Activated T-helper 1 cell treated with anti-CD3 and anti-CD28 coated beads, Interleukin-12 subunit alpha, Interleukin-12 subunit beta, Interleukin-2, Interleukin-4 antibody, amounts not matched to agents 30 ng/mL and 10 ng/mL and 1 ng/mL, durations not matched to agents 14 hours and 24 hours and 36 hours (primary cell): ENCODE results near the gene NDUFB8. TPM values are rescaled to one million over a fixed set of nuclear protein-coding genes. Genes with fewer than 3 reads are reported as not detected.

Experiments
- DNase-seq: peaks from one replicate; pipeline ENCODE4 v3.0.0; 2021; ENCODE audit warnings: low spot score
- H3K27ac Mint-ChIP-seq: one replicate; pipeline ENCODE4 v1.8.0; 2021; ENCODE audit warnings: mild to moderate bottlenecking, mixed read lengths
- H3K27me3 Mint-ChIP-seq: one replicate; pipeline ENCODE4 v1.8.0; 2022; ENCODE audit warnings: mild to moderate bottlenecking, moderate library complexity, mixed read lengths; ENCODE audit not compliant: insufficient read depth
- H3K36me3 Mint-ChIP-seq: one replicate; pipeline ENCODE4 v1.8.0; 2021; ENCODE audit warnings: low read depth, mixed read lengths
- H3K4me1 Mint-ChIP-seq: one replicate; pipeline ENCODE4 v1.8.0; 2021; ENCODE audit warnings: low read depth, mixed read lengths
- H3K4me3 Mint-ChIP-seq: one replicate; pipeline ENCODE4 v1.8.0; 2021; ENCODE audit warnings: mild to moderate bottlenecking, moderate library complexity, mixed read lengths
- H3K9me3 Mint-ChIP-seq: one replicate; pipeline ENCODE4 v1.8.0; 2021; ENCODE audit warnings: mixed read lengths
- intact Hi-C: fragments of 100-400 bp; cut with micrococcal nuclease; formaldehyde crosslinking; loops from one replicate; pipeline ENCODE4 v1.15.1; 2024
- total RNA-seq: library from RNA; stranded (reverse); gene quantifications from 2 replicates; pipeline ENCODE4 v1.2.3, GENCODE V29; 2022

Gene NDUFB8
- total RNA-seq, 1 donor from 2014 or later = 292 TPM

DNA sequence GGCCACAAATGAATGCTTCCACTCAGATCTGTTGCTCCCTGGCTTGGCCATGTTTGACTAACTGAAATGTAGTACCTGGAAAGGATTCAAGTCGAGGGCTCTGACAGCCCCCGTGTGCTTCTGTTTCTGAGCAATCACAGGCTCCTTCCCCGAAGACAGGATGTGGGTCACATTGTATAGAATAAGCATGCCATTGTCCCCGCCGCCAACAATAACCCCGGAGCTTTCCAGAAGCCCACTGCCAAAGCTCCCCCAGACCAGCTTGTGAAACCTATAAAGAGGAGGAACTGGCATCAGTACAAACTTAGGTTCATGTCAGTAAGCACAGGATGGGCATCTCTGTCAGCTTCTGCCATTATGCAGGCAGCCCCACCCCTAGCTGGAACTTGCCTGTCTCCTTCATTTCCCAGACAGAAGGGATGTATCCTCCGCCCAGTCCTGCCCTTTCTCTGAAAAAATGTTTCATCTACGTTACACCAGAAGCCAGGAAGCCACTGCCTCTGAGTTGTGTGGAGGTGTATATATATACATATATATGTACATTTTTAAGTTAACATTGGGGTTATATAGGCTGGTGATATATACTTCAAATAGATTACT is 20.3 kb downstream of the NDUFB8 start:
- Mint-ChIP-seq H3K4me1 (peaks cover 85% of the 10 kb centered on the region), H3K4me3 (peak overlapping the region; percentile 77), H3K36me3 (peaks cover 34% of the 10 kb centered on the region), H3K9me3 (no peaks in the 10 kb centered on the region), H3K27ac (peak overlapping the region; percentile 88), H3K27me3 (no peaks in the 10 kb centered on the region)
- intact Hi-C loops = loop anchor here (5.0 kb wide), 3 partner anchors 242 to 662 kb away; partner anchors contain the start of genes CWF19L1 and ERLIN1
- peak; percentile 69 for DNase-seq

GRCh38 chr10:100508691-100509150 is 20.9 kb downstream of the NDUFB8 start:
- H3K27ac Mint-ChIP-seq = peak overlapping the region; percentile 88
- intact Hi-C loops = loop anchor here (1.0 to 5.0 kb wide), 11 partner anchors 10 to 661 kb away; partner anchors contain the start of genes CWF19L1, ERLIN1 and SCD
- peak overlapping the region; percentile 77 for H3K4me3 Mint-ChIP-seq
- H3K27me3 Mint-ChIP-seq = no peaks in the 10 kb centered on the region
- DNase-seq = peak; percentile 50
- no peaks in the 10 kb centered on the region for H3K9me3 Mint-ChIP-seq
- H3K4me1 Mint-ChIP-seq = peaks cover 92% of the 10 kb centered on the region
- peaks cover 33% of the 10 kb centered on the region for H3K36me3 Mint-ChIP-seq

GRCh38 chr10:100508266-100508665 is 21.4 kb downstream of the NDUFB8 start:
- Mint-ChIP-seq H3K36me3 (peaks cover 34% of the 10 kb centered on the region), H3K4me3 (peak overlapping the region; percentile 77), H3K4me1 (peaks cover 93% of the 10 kb centered on the region), H3K27me3 (no peaks in the 10 kb centered on the region), H3K27ac (peak overlapping the region; percentile 88), H3K9me3 (no peaks in the 10 kb centered on the region)
- intact Hi-C loops = loop anchor here (1.0 to 5.0 kb wide), 11 partner anchors 10 to 661 kb away; partner anchors contain the start of genes CWF19L1, ERLIN1 and SCD
- DNase-seq = no peak

- intact Hi-C loops = loop anchor here (5.0 kb wide), 3 partner anchors 240 to 660 kb away; partner anchors contain the start of genes CWF19L1 and ERLIN1
- Mint-ChIP-seq H3K27me3 (no peaks in the 10 kb centered on the region), H3K4me1 (peaks cover 94% of the 10 kb centered on the region), H3K36me3 (peaks cover 39% of the 10 kb centered on the region), H3K4me3 (peak overlapping the region; percentile 77), H3K27ac (peak overlapping the region; percentile 88), H3K9me3 (no peaks in the 10 kb centered on the region)
- DNase-seq = no peak
Observed at GRCh38 chr10:100507357-100507732, 22.3 kb downstream of the NDUFB8 start.

DNA sequence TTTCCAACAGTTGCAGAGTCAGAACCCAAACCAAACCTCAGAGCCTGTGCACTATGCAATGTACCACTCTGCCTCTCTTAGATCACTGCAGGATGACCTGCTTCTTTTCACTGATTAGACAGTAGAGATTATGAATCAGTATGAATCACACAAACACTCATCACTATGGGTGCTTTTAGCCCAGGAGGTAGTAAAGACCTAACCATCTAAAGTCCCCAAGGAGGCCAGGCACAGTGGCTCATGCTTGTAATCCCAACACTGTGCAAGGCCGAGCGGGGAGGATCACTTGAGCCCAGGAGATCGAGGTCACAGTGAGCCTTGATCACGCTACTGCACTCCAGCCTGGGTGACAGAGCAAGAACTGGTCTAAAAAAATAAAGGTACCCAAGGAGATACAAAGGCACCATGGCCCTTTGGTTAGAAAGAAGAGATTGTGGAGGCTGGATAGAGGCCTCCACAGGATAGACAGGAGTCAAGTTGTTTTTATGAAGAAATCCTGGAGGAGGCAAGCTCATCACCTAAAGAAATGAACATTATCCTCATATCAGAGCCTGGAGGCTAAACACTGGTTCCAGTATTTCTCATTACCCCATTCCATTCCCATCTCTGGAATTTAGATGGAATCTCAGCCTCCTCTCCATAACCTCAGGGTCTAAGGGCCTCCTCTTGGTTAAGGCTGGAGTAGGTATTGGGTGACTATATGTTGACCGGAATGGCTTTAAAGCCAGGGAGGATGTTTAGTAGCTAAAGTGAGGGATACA is 22.9 kb downstream of the NDUFB8 start:
- Mint-ChIP-seq H3K27me3 (no peaks in the 10 kb centered on the region), H3K27ac (peak overlapping the region; percentile 88), H3K36me3 (peaks cover 38% of the 10 kb centered on the region), H3K4me1 (peaks cover 93% of the 10 kb centered on the region), H3K9me3 (no peaks in the 10 kb centered on the region), H3K4me3 (peak overlapping the region; percentile 77)
- intact Hi-C loops = loop anchor here (5.0 kb wide), 3 partner anchors 239 to 659 kb away; partner anchors contain the start of genes CWF19L1 and ERLIN1
- peak; percentile 16 for DNase-seq

- DNase-seq = no peak
- intact Hi-C loops = loop anchor here (5.0 kb wide), 3 partner anchors 238 to 658 kb away; partner anchors contain the start of genes CWF19L1 and ERLIN1
- no peaks in the 10 kb centered on the region for H3K27me3 Mint-ChIP-seq
- H3K36me3 Mint-ChIP-seq = peaks cover 45% of the 10 kb centered on the region
- H3K4me1 Mint-ChIP-seq = peaks cover 86% of the 10 kb centered on the region
- H3K27ac Mint-ChIP-seq = peak overlapping the region; percentile 88
- H3K4me3 Mint-ChIP-seq = peak overlapping the region; percentile 77
- no peaks in the 10 kb centered on the region for H3K9me3 Mint-ChIP-seq
Observed at GRCh38 chr10:100505164-100505563, 24.5 kb downstream of the NDUFB8 start.

DNA sequence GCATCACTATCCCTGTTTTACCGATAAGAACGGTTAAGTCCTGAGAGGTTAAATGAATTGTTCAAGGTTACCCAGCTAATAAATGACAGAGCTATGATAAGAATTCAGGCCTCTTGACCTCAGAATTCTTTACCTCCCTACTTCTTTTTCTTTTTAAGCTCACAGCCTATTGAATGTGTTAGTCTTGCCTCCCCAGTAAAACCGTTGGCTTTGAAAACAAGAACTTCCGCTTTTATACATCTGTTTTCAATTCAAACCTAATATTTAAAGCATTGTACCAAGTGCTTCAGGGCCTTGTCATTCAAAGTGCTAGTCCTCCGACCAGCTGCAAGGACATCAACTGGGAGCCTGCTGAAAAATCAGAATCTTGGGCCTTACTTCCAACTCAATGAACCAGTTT is 25.6 kb downstream of the NDUFB8 start:
- no peaks in the 10 kb centered on the region for H3K9me3 Mint-ChIP-seq
- H3K27ac Mint-ChIP-seq = no peak overlapping the region
- no peak for DNase-seq
- no peaks in the 10 kb centered on the region for H3K27me3 Mint-ChIP-seq
- H3K36me3 Mint-ChIP-seq = peaks cover 53% of the 10 kb centered on the region
- H3K4me3 Mint-ChIP-seq = no peak overlapping the region
- H3K4me1 Mint-ChIP-seq = peaks cover 86% of the 10 kb centered on the region
- intact Hi-C loops = no loop called here

GRCh38 chr10:100502926-100503494 is 26.7 kb downstream of the NDUFB8 start:
- intact Hi-C loops = no loop called here
- Mint-ChIP-seq H3K27me3 (no peaks in the 10 kb centered on the region), H3K27ac (peak overlapping the region; percentile 54), H3K4me3 (no peak overlapping the region), H3K9me3 (no peaks in the 10 kb centered on the region), H3K4me1 (peaks cover 86% of the 10 kb centered on the region), H3K36me3 (peaks cover 60% of the 10 kb centered on the region)
- no peak for DNase-seq

- H3K27ac Mint-ChIP-seq = peak overlapping the region; percentile 21
- peaks cover 84% of the 10 kb centered on the region for H3K4me1 Mint-ChIP-seq
- intact Hi-C loops = no loop called here
- no peak for DNase-seq
- no peaks in the 10 kb centered on the region for H3K27me3 Mint-ChIP-seq
- no peak overlapping the region for H3K4me3 Mint-ChIP-seq
- no peaks in the 10 kb centered on the region for H3K9me3 Mint-ChIP-seq
- H3K36me3 Mint-ChIP-seq = peaks cover 65% of the 10 kb centered on the region
Observed at GRCh38 chr10:100501423-100501822, 28.2 kb downstream of the NDUFB8 start.

DNA sequence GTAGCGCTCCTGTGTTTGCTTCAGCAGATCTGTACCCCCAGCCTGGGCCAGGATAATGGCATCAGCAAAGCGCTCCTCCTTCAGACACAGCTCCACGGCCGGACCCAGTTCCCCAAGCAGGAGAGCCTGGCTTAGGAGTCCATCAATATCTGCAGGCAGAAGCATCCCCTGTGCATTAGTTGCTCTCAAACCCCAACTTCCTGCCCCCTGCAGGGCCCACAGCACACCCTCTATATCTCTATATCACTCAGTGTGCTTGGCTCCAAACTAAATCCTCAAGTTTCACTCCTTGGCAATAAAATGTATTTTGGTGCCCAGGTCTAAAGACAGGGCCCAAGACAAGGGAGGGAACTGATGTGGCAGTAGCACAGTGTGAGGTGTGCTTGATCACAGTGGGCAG is 31.6 kb downstream of the NDUFB8 start:
- intact Hi-C loops = loop anchor here (1.0 kb wide), 1 partner anchor 10 kb away; no protein-coding TSS in a partner anchor
- no peak for DNase-seq
- Mint-ChIP-seq H3K27me3 (no peaks in the 10 kb centered on the region), H3K27ac (peak overlapping the region; percentile 64), H3K9me3 (no peaks in the 10 kb centered on the region), H3K4me1 (peaks cover 85% of the 10 kb centered on the region), H3K4me3 (peak overlapping the region; percentile 19), H3K36me3 (peaks cover 70% of the 10 kb centered on the region)

GRCh38 chr10:100496567-100496966 is 33.1 kb downstream of the NDUFB8 start:
- intact Hi-C loops = no loop called here
- Mint-ChIP-seq H3K27ac (peak overlapping the region; percentile 49), H3K36me3 (peaks cover 61% of the 10 kb centered on the region), H3K27me3 (no peaks in the 10 kb centered on the region), H3K4me1 (peaks cover 72% of the 10 kb centered on the region), H3K4me3 (no peak overlapping the region), H3K9me3 (no peaks in the 10 kb centered on the region)
- DNase-seq = no peak

DNA sequence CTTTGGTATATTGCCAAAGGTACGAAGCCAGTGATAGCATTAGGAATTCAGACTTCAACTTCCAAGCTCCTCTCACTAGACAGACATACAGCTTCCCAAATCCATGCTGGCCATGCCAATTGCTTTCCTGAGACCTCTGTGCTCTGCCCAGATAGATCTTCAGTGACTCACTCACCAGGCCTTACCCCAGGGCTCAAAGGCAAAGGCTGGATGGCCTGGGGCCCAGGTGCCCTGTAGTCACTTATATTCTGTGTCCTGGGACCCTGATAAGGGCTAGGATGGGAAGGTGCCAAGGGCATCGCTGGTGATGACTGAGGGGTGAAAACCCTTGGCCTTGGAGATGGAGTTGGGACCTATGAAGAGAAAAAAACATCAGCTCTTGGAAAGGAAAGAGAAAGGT is 39.1 kb downstream of the NDUFB8 start:
- Mint-ChIP-seq H3K36me3 (peaks cover 61% of the 10 kb centered on the region), H3K27ac (peak overlapping the region; percentile 47), H3K4me1 (peaks cover 50% of the 10 kb centered on the region), H3K9me3 (no peaks in the 10 kb centered on the region), H3K4me3 (no peak overlapping the region), H3K27me3 (no peaks in the 10 kb centered on the region)
- DNase-seq = no peak
- intact Hi-C loops = no loop called here
